NCI-H2171 treated with DMSO at 0.1 percent for 48 hours (cell line): ENCODE results near the gene SAC3D1.

ENCODE experiments used
- DNase-seq: peaks from one replicate; lab custom pipeline; 2025; lab: John Stamatoyannopoulos, UW

The SAC3D1 gene

DNA sequence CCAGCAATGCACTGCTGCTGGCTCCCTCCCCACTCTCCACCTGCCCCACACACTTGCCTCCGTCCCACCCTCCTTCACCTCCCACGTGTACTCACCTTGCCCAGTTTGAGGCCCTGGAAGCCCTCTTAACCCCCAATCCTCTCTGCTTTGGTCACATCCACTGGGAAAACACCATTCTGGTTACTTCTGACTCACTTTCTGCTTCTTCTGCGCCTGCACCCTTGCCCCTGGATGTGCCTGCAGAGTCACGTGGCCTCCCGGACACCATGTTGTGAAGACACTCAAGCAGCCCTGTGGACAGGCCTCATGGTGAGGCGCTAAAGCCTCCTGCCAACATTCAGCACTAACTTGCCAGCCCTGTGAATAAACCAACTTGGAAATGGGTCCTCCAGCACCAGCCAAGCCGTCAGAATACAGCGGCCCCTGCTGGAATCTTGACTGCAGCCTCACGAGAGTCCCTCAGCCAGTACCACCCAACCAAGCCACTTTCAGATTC lies 20.0 kb downstream of the SAC3D1 start:
- DNase-seq: no peak

DNA sequence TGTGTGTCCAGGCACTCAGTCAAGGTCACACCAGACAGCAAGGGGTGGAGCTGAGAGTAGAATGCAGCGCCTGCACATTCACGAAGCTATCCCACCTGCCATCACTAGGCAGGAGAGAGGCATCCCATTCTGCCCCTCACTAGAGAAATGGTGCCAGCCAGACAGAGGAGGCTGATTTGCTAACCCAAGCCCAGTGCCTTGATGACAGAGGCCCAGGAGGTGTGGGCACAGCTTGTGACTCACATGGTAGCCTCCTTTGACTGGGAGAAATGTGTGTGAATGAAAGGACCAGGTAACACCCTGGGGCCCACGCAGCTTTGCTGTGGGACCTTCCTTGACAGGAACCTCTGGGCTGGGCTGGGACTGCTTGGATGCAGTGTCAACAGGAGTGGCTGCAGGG lies 22.5 kb downstream of the SAC3D1 start:
- no peak for DNase-seq

DNA sequence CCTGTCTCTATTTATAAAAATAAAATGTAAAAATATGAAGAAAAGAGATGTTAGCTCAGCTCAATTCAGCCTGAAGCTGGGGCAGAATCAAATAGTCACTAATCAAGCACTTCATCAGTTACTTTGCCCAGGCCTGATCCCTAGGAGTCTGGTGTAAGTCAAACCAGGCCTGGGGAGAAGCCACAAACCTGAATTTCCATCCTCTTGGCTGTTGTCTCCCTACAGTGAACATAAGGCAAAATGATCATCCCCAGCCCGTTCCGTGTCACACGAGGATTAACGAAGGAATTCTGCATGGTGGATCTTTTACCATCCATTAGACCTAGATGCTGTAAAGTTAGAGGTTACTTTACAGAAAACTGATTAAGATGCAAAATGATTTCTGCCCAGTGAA lies 23.8 kb downstream of the SAC3D1 start:
- DNase-seq: no peak

DNA sequence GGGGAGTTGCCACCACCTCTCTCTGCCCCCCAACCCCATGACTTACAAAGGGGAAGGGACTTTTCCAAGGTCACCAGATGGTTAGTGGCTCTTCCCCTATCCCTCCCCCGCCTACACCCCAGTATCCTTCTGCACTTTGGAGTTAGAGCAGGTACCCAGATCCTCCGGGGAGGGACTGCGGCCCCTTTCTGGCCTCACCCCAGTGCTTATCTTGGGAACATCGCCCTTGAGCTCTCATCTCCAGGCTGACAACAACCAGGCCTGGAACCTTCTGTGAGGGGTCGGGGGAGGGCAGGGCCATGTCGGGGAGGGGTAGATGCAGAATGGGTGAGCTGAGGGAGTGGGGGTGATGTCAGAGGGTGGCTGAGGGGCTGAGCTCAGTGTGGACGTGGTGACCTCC lies 24.8 kb downstream of the SAC3D1 start:
- no peak for DNase-seq

DNA sequence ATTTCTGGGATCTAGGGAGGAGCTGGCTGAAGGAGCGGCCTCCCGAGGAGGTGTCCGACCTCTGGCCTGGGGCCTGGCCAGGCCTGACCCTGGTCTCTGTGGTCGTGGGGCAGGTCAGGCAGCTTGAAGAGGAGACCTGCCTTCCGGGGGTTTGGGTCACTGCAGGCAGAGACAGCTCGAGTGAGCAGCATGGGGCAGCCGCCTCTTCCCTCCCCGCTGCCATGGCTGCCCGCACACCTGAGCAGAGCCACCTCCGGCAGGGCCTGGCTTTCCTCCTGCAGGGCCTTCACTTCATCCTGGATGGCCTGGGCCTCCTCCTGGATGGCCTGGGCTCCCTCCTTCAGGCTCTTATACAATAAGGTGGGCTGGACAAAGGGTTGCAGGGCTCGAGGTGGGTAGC lies 25.3 kb downstream of the SAC3D1 start:
- no peak for DNase-seq

DNA sequence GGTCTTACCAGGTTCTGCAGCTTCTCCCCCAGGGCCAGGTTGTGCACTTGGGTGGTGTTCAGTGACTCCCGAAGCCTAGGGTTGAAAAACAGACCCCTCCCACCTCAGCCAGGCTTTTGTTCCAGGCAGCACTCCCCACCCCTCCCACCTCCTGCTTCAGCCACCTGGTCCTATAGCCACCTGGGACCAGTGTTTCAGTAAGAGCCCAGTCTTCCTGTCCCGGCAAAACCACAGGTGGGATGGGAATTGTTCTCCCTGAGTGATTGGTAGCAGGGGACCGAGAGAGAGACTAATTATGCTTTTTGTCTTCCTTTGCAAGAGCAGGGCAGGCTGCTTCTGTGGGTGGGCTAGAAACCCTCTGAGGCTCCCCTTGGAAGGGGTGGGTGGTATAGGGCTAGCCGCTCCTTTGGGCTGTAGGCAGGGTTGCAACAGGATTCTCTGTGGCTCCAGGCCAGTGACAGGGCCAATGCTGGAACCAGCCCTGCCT lies 25.8 kb downstream of the SAC3D1 start:
- DNase-seq: peak; percentile 97

DNA sequence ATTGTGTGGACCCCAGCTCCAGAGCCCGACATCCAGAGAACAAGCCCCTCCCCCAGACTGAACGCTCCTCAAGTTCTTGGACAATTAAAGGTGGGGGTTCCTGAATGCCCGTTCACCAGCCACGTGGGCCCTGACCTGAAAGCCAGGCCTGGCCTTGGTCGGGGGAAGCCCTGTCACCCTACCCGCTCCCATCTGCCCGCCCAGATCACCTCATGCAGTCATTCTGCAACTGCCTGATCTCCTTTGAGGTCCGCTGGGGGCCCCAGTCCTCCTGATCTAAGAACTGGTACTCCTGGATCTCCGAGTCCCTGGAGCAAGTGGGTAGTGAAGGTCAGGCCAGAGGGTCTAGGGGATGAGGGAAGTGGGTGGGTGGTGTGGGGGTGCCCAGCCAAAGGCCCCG lies 26.4 kb downstream of the SAC3D1 start:
- DNase-seq: no peak

DNA sequence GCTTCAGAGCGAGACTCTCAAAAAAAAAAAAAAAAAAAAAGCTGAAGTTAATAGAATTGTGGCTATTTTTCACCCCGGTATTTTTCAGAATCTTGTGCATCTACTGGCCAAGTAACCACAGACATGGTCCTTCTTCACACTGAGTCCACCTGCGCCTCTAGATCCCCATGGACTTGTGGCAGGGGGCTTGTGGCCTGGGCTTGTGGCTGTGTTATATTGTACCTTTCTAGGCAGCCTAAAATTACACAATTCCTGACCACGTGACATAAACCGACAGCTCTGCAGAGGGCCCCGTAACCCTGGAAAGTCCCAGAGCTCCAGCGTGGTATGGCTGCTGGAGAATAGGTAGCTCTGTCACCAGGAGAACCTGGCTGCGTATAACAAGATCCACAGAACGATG lies 28.2 kb downstream of the SAC3D1 start:
- no peak for DNase-seq

DNA sequence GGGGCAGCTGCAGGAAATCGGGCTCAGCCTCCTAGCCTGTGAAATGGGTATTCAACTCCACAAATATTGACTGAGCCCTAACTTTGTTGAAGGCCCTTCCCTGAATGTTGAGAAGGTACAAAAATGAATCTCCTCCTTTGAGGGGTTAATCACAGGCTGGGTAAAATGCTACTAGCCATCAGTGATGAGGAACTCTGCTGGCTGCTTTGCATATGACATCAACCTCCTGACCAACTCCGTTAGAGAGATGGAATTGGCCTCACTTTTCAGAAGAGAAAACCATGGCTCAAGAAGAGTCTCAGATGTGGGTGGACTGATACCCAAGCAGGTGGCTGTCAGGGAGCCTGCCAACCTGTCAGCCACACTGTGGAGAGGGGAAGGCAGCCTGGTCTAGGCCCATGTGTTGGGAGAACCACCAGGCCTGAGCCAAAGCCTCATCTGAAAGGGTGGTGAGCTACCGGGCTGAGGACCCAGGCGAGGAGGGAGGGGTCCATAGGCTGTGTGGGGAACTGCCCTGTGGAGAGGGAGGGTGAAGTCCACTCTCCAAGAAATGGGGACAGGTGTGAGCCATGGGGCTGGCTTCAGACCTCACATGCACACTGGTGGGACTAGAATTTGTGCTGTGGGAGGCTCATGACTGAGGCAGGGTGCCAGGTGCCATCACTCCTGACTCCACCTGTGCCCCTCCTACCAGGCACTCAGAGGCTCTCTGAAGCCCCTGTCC lies 31.1 kb downstream of the SAC3D1 start:
- DNase-seq: no peak

DNA sequence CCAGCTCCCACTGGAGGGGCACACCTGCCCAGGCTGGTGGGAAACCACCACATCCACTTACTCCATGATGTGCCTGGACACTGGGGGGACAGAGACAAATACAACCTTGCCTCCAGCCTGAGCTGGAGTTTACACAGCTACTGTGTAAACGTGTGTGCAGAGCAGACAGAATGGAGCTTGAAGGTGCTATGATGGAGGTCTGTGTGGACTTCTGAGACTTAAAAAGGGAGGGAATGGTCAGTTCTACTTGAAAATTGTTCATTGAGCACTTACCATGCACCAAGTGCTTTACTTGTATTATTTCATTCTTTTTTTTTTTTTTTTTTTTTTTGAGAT lies 31.6 kb downstream of the SAC3D1 start:
- DNase-seq: no peak

DNA sequence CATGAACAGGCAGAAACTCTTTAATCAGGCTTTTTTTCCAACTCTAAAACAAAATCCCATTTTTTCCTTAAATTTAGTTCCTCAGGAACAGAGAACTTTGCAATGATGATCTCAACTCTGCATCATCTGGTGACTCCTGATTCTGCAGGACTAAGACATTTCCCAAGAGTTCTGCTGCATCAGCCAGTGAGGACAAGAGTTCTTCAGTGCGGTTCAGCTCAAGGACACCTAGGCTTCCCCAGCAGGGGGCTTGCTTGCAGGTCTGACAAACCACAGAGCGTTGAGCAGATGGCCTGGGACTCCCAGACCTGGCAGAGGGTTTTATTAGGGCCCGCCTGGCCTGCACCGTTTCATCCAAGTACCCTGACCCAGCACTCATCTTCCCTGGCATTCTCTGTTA lies 36.4 kb downstream of the SAC3D1 start:
- DNase-seq: peak; percentile 75

DNA sequence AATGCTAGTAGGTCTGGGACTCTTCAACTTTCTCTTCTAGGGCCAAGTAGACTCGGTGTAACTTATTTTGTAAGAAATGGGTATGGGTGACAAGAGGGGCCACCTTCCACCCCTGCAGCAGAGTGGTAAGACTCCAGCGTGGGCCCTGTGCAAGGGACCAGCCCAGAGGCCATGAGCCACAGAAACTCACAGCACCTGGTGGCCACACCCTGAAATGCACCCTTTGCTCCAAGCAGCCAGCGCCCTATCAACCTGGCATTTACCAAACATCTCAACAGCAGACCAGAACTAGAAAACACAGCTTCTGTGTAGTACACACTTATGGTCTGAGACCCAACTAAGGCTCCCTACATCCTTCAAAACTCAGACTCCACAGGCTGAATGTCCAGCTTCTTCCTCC lies 37.1 kb downstream of the SAC3D1 start:
- peak; percentile 44 for DNase-seq

DNA sequence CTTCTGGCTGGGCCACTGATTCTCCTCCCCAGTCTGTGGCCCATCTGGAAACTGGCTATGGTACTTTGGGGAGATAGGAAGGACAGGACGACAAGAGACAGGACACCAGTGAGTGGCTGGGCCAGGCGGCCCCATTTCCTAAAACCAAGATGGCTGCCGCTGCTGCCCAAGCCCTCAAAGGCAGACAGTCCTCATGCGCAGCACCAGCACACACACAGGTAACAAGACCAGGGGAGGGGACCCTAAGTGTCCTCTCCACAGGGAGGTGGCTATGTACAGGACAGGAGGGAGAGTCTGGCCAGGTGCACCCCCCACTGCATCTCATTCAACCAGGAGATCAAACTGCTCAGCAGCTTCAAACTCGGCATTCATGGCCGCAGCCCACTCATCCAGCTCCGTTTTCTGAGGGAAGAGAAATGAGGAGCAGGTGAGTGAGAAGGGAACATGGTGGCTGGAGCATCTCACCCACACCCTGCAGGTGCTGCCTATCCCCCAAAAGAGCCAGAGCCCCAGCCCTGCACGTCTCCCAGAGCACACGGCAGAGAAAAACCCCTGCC lies 37.9 kb downstream of the SAC3D1 start:
- no peak for DNase-seq

DNA sequence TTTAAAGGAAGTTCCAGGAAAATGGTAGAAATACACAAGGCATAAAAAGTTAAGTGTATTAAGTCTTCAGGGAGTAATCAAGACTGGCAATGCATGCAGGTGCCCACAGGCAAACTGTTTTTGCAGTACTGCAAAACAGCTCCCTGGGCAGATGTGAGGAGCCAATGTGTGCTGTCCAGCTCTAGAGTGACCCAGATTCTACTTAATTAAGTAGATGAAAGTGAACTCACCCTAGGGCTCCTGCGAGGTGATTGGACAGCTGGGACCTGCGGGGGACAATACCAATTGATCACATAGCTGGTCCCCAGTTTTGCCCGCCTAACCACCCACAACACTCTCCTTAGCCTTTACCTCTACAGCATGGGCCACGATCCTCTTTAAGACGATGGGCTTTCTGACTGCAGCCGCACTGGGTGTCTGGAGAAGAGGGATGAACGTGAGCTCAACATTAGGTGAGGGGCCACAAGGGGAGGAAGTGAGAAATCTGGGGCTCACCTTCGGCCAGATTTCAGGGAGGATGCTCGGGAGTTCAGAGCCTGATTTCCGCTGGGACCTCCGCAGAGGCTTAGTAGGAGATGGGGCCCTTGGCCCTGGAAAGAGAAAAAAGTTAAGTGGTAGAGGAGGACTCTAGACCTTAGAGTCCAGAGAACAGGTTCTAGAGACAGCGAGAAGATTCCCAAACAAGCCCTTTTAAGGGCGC lies 42.3 kb downstream of the SAC3D1 start:
- DNase-seq: no peak

DNA sequence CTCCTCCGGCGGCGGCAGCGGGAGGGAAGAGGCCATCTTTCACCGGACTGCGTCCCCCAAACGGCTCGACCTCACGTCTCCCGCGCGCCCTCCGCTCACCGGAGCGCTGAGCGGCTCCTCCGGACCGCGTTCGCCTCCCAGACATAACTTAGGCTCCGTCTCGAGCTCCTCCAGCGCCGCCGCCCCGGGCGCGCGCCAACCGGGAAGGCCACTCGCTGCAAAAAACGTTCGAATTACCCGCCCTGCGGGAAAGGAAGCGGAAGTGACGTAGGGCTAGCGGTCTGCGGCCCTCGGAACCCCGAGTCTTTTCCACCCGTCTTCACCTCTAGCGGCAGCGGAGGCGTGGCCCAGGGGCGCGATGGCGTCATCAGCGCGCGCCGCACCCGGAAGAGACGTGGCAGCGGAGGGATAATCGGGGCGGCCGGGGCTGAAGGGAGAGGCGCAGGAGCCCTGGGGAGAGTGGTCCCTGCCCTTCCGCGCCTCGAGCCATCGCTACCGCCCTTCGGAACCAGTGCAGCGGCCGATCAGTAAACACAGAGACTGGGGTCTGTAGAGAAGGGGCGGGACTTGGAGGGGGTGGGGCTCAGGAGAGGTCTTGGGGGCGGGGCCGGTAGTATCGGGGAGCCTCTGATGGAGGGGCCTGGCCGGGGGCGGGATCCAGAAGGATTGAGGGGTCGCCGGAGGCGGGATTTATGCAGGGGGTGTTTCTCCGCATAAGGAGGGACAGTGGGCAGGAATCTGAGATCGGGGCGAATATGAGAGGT lies 43.0 kb downstream of the SAC3D1 start, which contains the start of the genes CDCA5 and ZFPL1:
Gene CDCA5 (minus strand): TSS at position 207 of the 764 bp plus-strand sequence. CDS start 62 bp downstream, at position 145.
Gene ZFPL1 (plus strand): TSS at position 389 of the 764 bp plus-strand sequence. CDS start 477 bp downstream, outside the sequence.
- peak; percentile 97 for DNase-seq

DNA sequence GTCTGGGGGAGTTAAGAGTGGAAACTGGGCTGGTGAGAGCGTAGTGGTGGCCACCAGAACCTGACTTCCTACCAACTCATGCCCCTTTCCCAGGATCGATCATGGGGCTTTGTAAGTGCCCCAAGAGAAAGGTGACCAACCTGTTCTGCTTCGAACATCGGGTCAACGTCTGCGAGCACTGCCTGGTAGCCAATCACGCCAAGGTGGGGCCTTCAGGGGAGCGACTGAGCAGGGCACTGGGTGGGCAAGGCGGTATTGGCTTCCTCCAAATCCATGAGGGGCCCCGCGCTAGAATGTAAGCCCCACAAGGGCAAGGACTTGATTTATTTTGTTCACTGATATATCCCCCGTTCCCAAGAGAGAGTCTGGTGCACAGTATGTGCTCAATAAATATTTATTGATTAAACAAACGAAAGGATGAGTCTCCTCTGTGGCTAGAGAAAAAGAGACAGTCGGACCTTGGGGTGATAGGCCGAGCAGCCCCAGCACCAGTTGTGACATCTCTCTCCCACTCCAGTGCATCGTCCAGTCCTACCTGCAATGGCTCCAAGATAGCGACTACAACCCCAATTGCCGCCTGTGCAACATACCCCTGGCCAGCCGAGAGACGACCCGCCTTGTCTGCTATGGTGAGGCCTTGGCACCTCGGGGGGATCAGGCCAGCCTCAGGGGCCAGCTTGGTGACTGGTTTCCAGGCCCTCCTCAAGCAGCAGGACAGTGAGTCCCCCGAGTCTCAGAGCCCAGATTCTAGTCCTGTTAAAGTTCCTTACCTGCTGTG lies 43.8 kb downstream of the SAC3D1 start:
- no peak for DNase-seq

DNA sequence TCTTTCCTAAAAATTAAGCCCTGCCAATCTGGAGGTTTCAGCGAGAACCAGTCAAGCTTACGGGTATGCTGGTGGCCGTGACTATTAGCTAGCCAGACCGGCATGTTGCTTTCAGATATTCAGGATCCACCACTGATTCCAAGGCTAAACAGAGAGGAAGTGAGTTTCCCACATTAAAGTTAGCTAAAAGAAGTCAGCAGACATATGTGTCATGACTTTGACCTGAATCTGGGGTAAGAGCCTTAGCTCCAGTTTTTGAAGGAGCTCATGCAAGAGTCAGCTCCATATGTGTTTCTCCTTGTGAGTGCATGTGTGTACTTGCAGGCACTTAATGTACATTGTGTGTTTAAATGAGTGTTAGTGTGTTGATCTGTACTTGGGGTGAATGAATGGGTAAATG lies 44.4 kb downstream of the SAC3D1 start:
- DNase-seq: no peak

DNA sequence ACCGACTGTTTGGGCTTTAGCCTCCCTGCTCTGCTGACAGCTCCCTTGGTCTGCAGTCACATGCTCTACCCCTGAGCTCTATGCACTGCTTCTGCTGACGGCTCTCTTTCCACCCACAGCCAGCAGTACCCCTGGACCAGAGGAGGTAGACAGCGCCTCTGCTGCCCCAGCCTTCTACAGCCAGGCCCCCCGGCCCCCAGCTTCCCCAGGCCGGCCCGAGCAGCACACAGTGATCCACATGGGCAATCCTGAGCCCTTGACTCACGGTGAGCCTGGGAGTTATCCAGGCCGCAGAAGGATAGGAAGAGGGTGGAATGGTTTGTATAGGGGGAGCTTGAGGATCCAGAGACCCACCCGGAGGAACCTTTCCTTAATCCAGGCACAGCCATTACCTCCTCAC lies 45.8 kb downstream of the SAC3D1 start:
- no peak for DNase-seq

DNA sequence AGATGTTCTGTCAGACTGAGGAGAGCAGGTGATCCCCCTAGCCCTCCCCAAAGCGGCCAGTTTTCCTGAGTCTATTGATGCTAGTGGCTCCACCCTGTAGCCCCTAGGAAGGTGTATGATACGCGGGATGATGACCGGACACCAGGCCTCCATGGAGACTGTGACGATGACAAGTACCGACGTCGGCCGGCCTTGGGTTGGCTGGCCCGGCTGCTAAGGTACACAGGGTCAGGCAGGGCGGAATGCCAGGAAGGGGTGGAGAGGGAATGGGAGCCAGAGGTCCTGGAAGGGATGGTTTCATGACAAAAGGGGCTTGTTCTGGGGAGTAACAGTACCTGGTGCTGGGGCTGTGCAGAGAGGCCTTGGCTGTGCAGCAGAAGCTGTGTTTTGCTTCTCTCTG lies 46.2 kb downstream of the SAC3D1 start:
- no peak for DNase-seq

DNA sequence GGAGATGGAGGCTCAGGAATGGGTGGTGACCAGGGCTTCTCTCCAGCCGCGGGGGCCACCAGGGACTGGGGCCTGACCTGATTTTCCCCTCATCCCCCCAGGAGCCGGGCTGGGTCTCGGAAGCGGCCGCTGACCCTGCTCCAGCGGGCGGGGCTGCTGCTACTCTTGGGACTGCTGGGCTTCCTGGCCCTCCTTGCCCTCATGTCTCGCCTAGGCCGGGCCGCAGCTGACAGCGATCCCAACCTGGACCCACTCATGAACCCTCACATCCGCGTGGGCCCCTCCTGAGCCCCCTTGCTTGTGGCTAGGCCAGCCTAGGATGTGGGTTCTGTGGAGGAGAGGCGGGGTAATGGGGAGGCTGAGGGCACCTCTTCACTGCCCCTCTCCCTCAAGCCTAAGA lies 46.8 kb downstream of the SAC3D1 start:
- DNase-seq: no peak

DNA sequence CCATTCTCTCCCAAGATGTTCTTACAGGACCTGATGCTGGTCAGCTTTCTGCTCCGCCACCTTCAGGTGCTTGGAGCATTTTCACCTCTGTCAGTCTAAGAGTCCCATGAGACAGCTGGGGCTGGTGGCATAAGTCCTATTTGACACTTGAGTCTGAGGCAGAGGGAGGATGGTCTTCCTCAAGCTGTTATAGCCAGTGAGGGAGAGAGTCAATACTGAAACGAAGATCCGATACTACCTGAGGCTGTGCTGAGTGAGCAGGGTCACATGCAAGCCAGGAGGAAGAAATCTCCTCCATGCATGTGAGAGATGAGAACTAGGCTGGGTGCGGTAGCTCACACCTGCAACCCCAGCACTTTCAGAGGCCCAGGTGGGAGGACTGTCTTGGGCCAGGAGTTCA lies 48.6 kb downstream of the SAC3D1 start:
- no peak for DNase-seq

DNA sequence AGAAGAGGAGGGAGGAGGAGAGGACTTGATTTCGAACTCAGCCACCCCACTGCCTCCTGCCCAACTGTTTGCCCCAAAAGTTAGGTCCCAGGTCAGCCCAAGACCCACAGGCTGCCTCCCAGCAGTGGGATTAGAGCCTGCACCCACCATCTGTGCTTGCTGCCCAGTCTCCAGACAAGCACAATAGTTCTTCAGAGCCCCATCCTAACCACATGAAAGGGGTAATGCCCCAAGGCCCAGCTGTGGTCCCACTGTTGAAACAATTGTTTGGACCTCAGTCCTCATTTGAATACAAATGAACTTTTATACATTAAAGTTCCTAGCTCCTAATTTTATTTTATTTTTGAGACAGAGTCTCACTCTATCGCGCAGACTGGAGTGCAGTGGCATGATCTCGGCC lies 49.6 kb downstream of the SAC3D1 start:
- no peak for DNase-seq
